ENCODE data around the gene CAMK4. TPM values are rescaled to one million over a fixed set of nuclear protein-coding genes. Genes with fewer than 3 reads are reported as not detected.
"Not testable (repeated sequence)": the region's sequence is repeated elsewhere in the genome, so short reads cannot be mapped to it uniquely, and the experiment has no call there.

CAMK4 gene
- total RNA-seq, 1 experiment from 2014 or later: 10.2 TPM

GRCh38 chr5:111256128-111256527 lies 31.9 kb downstream of the CAMK4 start:
- no peak overlapping the region for H3K4me3 ChIP-seq (replicated peaks in 1 of 2; ENCODE audit: low read depth in 1 of 2, low read length in 2 of 2)
- H3K27me3 ChIP-seq (ENCODE audit: insufficient read depth, low read length): 0 out of 2 replicates have a peak, but pooled peaks cover 5% of the 10 kb centered on the region
- ChIA-PET CTCF (no interaction called here), RAD21 (ENCODE audit: low non-redundant PET in 1 of 2, low total read pairs in 2 of 2, uncharacterized antibody in 2 of 2, unreplicated experiment in 2 of 2) (no interaction called here), POLR2A (no interaction called here)
- no peak overlapping the region for H2AFZ ChIP-seq (ENCODE audit: low read depth, low read length, poor library complexity, severe bottlenecking)
- DNase-seq (ENCODE audit: low read depth, low spot score) (no peak), ATAC-seq (no peak)
- intact Hi-C loops (cut with micrococcal nuclease): no loop called here
- H3K79me2 ChIP-seq (ENCODE audit: insufficient read depth, low read length): no peaks in the 10 kb centered on the region
- H4K20me1 ChIP-seq (ENCODE audit: insufficient read depth): no peaks in the 10 kb centered on the region
- no peak overlapping the region for H3K9ac ChIP-seq (ENCODE audit: low read length)
- H3K9me2 ChIP-seq (ENCODE audit: insufficient read depth): no peaks in the 10 kb centered on the region
- peaks cover 0 to 7% of the 10 kb centered on the region in 2 experiments; a peak in 1 of 4 replicates for H3K4me1 ChIP-seq (ENCODE audit: control insufficient read depth in 1 of 2, insufficient read depth in 2 of 2, low read length in 2 of 2)
- no peaks in the 10 kb centered on the region for H3K36me3 ChIP-seq (ENCODE audit: control insufficient read depth in 1 of 2, insufficient read depth in 2 of 2, low read length in 2 of 2)
- H3K27ac ChIP-seq (ENCODE audit: low read depth, low read length): no peak overlapping the region
- BruUV-seq (replicated peaks): no TSS peak
- no peak for TF ChIP-seq RAD21 (IDR thresholded peaks at IDR 0.05; ENCODE audit: low read depth)
- TF ChIP-seq SIN3A (IDR thresholded peaks at IDR 0.05; ENCODE audit: low read depth): no peak
- TF ChIP-seq ATF3 (IDR thresholded peaks at IDR 0.05): no peak
- H3K9me3 ChIP-seq (ENCODE audit: control insufficient read depth in 1 of 2, insufficient read depth in 1 of 2, low read depth in 1 of 2, low read length in 2 of 2): no peaks in the 10 kb centered on the region
- no peak overlapping the region for H3K4me2 ChIP-seq (ENCODE audit: low read length)

GRCh38 chr5:111257610-111258009 lies 33.4 kb downstream of the CAMK4 start:
- BruUV-seq (replicated peaks); H3K27ac ChIP-seq (ENCODE audit: low read depth, low read length); H4K20me1 ChIP-seq (ENCODE audit: insufficient read depth); CTCF ChIA-PET; H3K4me2 ChIP-seq (ENCODE audit: low read length); DNase-seq (ENCODE audit: low read depth, low spot score); POLR2A ChIA-PET; ATAC-seq; H3K79me2 ChIP-seq (ENCODE audit: insufficient read depth, low read length); H3K36me3 ChIP-seq (ENCODE audit: control insufficient read depth in 1 of 2, insufficient read depth in 2 of 2, low read length in 2 of 2); H3K9ac ChIP-seq (ENCODE audit: low read length); H3K9me2 ChIP-seq (ENCODE audit: insufficient read depth); intact Hi-C loops (cut with micrococcal nuclease); H3K27me3 ChIP-seq (ENCODE audit: insufficient read depth, low read length); H3K4me3 ChIP-seq (replicated peaks in 1 of 2; ENCODE audit: low read depth in 1 of 2, low read length in 2 of 2); H2AFZ ChIP-seq (ENCODE audit: low read depth, low read length, poor library complexity, severe bottlenecking); RAD21 ChIA-PET (ENCODE audit: low non-redundant PET in 1 of 2, low total read pairs in 2 of 2, uncharacterized antibody in 2 of 2, unreplicated experiment in 2 of 2); H3K9me3 ChIP-seq (ENCODE audit: control insufficient read depth in 1 of 2, insufficient read depth in 1 of 2, low read depth in 1 of 2, low read length in 2 of 2): not testable (repeated sequence)
- H3K4me1 ChIP-seq (ENCODE audit: control insufficient read depth in 1 of 2, insufficient read depth in 2 of 2, low read length in 2 of 2): peaks cover 0 to 11% of the 10 kb centered on the region in 2 experiments; a peak in 2 of 4 replicates

GRCh38 chr5:111259636-111260035 lies 35.5 kb downstream of the CAMK4 start:
- no peak for DNase-seq (ENCODE audit: low read depth, low spot score)
- H3K9me2 ChIP-seq (ENCODE audit: insufficient read depth): no peaks in the 10 kb centered on the region
- ChIA-PET POLR2A (no interaction called here), CTCF (no interaction called here), RAD21 (ENCODE audit: low non-redundant PET in 1 of 2, low total read pairs in 2 of 2, uncharacterized antibody in 2 of 2, unreplicated experiment in 2 of 2) (no interaction called here)
- H4K20me1 ChIP-seq (ENCODE audit: insufficient read depth): no peaks in the 10 kb centered on the region
- no peaks in the 10 kb centered on the region for H3K79me2 ChIP-seq (ENCODE audit: insufficient read depth, low read length)
- H3K4me2 ChIP-seq (ENCODE audit: low read length): 0 out of 2 replicates have a peak overlapping the region, but pooled peaks have one; percentile 8
- H2AFZ ChIP-seq (ENCODE audit: low read depth, low read length, poor library complexity, severe bottlenecking): no peak overlapping the region
- H3K9me3 ChIP-seq (ENCODE audit: control insufficient read depth in 1 of 2, insufficient read depth in 1 of 2, low read depth in 1 of 2, low read length in 2 of 2): no peaks in the 10 kb centered on the region
- no TSS peak for BruUV-seq (replicated peaks)
- intact Hi-C loops (cut with micrococcal nuclease): no loop called here
- peaks cover 0 to 11% of the 10 kb centered on the region in 2 experiments; a peak in 2 of 4 replicates for H3K4me1 ChIP-seq (ENCODE audit: control insufficient read depth in 1 of 2, insufficient read depth in 2 of 2, low read length in 2 of 2)
- no peak overlapping the region for H3K9ac ChIP-seq (ENCODE audit: low read length)
- no peak overlapping the region for H3K27ac ChIP-seq (ENCODE audit: low read depth, low read length)
- no peak overlapping the region for H3K4me3 ChIP-seq (replicated peaks in 1 of 2; ENCODE audit: low read depth in 1 of 2, low read length in 2 of 2)
- no peak for ATAC-seq
- no peaks in the 10 kb centered on the region for H3K36me3 ChIP-seq (ENCODE audit: control insufficient read depth in 1 of 2, insufficient read depth in 2 of 2, low read length in 2 of 2)
- 0 out of 2 replicates have a peak, but pooled peaks cover 5% of the 10 kb centered on the region for H3K27me3 ChIP-seq (ENCODE audit: insufficient read depth, low read length)
- TF ChIP-seq YY1 (IDR thresholded peaks at IDR 0.05; ENCODE audit: extremely low read depth, insufficient replicate concordance, low read depth, low read length) (no peak), ZFX (IDR thresholded peaks at IDR 0.05) (no peak), EGR1 (IDR thresholded peaks at IDR 0.05; ENCODE audit: low read depth) (no peak), ATF3 (IDR thresholded peaks at IDR 0.05) (no peak), JUND (IDR thresholded peaks at IDR 0.05) (no peak), SRF (IDR thresholded peaks at IDR 0.05; ENCODE audit: low read depth) (no peak), SIN3A (IDR thresholded peaks at IDR 0.05; ENCODE audit: low read depth) (no peak), EZH2phosphoT487 (IDR thresholded peaks at IDR 0.05; ENCODE audit: borderline replicate concordance) (no peak), POLR2A (IDR thresholded peaks at IDR 0.05; ENCODE audit: borderline replicate concordance, extremely low read depth, insufficient read depth, insufficient read length) (no peak), EZH2 (IDR thresholded peaks at IDR 0.05) (no peak)

Data from HCT116 (cell line).